Measurements from ENCODE around the gene NKD2.
"Not testable (repeated sequence)": the region's sequence is repeated elsewhere in the genome, so short reads cannot be mapped to it uniquely, and the experiment has no call there.

NKD2 gene, protein sequence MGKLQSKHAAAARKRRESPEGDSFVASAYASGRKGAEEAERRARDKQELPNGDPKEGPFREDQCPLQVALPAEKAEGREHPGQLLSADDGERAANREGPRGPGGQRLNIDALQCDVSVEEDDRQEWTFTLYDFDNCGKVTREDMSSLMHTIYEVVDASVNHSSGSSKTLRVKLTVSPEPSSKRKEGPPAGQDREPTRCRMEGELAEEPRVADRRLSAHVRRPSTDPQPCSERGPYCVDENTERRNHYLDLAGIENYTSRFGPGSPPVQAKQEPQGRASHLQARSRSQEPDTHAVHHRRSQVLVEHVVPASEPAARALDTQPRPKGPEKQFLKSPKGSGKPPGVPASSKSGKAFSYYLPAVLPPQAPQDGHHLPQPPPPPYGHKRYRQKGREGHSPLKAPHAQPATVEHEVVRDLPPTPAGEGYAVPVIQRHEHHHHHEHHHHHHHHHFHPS

DNA sequence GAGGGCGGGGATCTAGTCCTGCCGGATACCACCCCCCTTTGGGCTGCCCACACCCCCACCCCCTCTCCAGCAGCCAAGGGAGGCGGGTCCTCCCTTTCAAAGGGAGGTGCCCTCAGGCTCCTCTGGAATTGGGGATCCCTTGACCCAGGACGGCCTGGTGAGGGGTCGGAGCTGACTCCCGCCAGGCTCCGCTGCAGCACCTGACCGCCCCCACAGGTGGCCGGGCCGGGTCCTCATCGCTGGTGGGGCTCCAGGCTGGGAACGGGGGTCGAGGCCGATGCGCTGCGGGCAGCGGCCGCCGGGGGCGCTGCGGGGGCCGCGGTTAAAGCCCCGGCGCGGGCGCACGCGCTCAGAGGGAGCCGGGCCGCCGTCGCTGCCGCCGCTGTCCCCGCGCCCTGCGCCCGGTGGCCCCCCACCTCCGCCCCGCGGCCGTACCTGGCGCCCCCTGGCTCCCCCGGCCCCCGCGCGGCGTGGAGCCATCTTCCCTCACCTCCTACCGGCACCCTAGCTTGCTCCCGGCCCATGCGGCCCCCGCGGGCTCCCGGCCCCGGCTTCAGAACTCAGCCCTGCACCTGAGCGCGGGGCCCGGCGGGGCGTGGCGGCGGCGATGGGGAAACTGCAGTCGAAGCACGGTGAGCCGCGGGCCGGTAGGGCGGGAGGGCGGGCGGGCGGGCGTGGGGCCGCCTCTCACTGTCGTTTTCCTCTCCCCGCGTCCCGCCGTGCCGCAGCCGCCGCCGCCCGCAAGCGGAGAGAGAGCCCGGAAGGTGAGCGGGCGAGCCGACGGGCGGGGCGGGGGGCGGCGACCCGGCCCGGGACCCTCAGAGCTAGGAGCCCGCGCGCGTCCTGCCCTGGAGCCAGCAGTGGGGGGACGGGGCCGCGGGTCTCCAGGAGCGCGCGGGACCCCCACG is at the start of gene NKD2:
Gene NKD2 (plus strand): TSS at position 352 of the 908 bp plus-strand sequence. CDS start 256 bp downstream, at position 608.
- DNase-seq, result no peak

DNA sequence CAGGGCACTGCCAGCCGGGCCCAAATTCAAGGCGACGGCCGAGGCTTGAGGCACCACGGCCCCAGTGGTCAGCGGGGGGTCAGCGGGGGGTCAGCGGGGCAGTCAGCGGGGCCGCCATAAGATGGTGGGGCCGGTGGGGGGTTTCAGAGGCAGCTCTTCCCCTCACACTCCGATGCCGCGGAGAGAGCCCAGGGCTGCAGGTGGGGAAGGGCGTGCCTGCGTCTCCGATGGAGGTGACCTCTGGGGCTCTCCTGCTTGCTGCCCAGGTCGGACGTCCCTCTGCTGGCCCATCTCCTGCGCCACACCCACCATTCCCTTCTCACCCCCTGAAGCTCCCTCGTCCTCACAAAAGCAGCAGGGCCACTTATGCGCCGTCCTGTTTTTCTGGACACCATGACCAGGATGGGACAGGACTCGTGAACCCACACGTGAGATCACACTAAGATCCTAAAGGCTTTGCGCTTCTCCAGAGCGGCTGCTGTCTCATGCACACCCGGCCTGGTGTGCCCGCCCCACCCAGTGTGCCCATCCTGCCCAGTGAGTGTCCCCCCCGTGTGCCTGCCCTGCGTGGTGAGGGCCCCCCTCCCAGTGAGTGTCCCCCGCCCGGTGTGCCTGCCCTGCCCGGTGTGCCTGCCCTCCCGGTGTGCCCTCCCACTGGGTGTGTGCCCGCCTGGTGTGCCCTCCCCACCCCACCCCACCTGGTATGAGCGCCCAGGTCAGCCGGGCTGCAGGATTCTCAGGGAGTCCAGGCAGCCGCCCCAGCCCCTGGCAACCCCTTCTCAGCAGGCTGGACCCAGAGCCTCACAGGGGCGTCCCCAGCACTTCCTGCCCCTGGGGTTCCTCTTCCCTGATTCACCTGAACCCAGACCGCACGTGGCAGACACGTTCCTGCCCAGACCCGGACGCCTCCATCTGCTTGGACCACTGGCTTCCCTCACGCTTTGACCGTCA is 48.7 kb upstream of the NKD2 start:
- DNase-seq, result no peak

DNA sequence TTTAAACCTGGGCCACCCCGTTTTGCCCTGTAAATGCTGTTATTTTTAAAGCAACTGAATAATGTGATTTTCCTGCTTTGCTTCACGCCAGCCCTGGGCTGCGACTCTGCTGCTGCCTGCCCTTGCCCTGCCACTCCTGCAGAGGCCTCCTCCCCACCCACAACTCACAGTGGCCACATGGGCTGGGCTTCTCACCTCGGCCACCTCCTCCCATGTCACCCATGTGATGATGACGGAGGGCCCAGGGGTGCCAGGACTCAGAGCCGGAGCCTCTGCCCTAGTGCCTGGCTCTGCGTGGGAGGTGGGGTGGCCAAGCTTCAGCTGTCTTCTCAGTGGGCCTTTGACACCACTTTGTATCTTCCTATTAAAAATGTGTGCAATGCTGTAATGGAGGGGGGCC is 48.1 kb upstream of the NKD2 start:
- no peak for DNase-seq

DNA sequence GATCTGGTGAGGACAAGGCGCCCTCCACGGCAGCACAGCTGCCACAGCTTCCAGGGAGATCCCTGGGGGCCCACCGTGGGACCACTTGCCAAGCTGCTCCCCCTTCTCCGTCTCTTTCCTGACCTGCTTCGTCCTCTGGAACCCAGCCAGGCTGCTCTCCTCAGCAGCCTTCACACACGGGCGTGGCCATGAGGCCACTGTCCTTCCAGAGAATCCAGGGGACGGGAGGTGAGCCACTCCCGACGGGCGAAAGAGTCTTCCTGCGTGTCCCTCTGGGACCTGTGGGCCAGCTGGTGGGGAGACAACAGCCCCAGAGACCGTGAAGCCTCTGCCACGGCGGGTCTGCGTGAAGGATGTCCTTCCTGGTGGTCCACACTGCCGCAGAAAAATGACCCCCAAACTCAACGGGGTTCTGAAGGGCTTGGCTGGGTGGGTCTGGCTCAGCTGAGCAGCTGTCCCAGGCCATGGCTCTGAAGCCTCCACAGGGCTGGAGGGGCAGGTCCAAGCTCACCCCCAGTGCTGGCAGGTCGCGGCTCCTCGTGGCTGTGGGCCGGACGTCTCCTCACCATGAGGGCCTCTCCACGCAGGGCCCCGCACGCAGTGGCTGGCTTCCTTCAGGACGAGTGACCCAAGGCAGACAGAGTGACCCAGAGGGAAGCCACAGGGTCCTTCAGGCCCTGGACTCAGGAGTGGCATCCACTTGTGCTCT is 47.4 kb upstream of the NKD2 start:
- no peak for DNase-seq

DNA sequence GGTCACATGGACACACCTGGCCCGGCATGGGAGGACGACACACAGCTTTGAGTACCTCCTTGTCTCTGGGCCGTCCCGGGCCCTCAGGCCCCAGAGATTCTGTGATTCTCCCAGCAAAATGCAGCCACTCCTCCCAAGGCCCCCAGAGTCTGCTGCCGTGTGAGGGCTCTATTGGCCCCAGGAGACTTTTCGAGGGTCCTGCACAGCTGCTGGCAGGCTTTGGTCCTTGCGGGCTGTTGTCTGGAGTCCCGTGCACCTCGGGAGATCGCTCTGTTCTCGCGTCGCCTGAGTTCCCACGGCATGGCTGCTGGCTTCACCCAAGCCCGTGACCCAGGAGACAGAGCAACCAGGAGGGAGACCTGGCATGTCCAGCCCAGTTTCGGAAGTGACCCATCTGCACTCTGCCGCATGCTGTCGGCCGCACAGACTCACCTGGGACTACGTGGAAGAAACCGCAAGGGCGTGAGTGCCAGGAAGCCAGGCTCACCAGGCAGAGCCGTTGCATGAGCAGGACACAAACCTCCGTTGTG is 46.8 kb upstream of the NKD2 start:
- no peak for DNase-seq

DNA sequence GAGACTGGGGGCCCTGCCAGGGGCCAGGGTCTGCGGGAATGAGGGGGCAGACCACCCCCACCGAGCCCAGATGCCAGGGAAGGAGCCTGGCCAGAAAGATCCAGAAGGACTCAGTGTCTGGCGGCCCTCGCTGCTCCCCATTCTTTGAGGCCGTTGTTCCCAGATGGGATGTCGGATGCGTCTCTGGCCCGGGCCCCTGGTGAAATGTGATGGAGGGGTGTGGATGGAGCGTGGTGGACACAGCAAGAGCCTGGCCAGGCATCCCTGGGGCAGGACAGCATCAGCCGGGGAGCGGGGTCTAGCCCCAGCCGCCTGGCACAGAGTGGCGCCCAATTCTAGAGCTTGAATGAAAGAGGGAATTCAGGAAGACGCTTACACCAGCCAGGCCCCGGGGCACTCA is 46.2 kb upstream of the NKD2 start:
- DNase-seq, result no peak

DNA sequence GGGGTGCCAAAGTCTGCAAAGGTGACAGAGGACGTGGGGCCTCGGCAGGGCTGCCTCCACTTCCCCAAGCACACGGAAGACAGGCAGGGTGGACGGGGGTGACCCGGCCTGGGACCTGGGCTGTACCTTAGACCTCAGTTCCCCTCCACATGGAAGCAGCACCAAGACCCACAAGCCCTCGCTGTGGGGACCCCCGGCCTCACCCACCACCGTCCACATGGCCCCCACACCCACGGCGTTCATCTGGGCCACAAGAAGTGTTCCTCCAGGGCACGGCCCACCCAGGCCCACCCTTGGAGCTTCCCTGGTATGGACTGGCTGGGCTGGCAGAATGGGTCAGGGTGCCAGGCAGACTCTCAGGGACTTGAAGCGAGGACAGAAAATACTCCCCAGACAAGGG is 45.8 kb upstream of the NKD2 start:
- no peak for DNase-seq

DNA sequence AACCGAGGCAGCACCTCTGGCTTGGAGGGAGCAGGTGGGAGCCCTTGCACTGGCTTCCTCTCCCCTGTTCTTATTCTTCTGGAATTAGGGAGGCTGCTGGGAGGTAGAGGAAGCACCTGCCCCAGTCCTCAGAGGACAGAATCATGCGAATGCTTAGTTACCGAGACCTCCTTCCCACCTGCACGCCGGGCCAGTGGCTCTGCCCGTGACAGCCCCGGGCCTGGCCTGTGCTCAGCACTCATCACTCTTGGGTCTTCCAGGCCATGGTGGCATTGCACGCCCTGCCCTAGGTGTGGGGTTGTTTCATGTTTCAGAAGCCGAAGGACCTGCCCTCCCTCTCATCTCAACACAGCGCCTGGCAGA is 45.3 kb upstream of the NKD2 start:
- no peak for DNase-seq

DNA sequence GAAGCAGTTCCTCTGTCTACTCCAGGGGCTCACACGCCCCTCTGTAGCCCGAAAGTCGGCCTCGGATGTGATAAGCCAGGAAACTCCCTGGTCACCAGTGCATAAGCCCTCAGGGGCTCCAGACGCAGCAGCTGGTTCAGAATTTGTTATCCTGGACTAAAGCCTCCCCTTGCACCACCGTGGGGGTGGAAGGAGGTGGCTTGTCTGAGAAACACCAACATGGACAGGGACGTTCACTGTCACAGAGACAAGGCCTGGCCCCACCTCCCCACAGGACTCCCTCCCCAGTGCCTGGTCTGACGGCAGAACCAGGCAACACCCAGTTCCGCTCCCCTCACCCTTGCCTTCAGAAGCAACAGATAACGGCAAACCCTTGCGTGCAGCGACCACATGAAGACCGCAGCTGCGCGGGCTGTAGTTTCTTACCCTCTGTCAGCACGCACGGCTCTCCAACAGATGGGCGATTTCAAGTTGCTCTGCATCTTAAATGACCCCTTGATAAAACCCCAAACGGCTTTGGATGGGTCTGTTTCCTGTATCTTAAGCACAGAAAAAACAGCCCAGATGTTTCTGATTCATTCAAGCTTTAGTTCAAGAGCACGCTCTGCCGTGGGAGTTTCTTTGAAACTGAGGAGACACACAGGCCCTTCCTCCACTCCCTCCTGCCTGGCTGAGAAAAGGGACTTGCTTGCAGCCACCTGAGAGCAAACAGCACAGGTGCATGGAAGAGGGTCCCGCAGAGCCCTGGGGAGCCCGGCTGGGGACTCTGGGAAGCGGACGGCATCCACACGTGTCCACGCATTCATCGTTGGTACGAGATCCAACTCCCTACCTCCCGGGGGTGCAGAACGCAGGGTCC is 44.7 kb upstream of the NKD2 start:
- DNase-seq, result no peak

DNA sequence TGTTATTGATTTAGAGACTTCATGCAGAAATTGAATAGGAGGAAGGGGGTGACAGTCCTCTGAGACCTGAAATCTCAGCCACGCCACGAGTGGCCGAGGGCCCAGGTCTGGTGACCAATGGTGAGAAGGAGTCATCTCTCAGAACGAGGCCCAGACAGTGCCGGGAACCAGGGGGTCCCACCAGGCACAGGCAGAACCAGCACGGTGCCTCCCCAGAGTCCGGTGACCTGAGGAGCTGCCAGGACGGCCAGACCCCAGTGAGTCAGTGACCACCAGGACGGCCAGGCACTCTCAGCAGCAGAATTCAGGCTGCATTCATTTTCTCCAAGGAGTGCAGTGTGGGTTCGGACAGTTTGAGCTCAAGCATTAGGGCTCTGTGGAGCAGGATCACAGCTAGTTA is 43.8 kb upstream of the NKD2 start:
- DNase-seq, result no peak

DNA sequence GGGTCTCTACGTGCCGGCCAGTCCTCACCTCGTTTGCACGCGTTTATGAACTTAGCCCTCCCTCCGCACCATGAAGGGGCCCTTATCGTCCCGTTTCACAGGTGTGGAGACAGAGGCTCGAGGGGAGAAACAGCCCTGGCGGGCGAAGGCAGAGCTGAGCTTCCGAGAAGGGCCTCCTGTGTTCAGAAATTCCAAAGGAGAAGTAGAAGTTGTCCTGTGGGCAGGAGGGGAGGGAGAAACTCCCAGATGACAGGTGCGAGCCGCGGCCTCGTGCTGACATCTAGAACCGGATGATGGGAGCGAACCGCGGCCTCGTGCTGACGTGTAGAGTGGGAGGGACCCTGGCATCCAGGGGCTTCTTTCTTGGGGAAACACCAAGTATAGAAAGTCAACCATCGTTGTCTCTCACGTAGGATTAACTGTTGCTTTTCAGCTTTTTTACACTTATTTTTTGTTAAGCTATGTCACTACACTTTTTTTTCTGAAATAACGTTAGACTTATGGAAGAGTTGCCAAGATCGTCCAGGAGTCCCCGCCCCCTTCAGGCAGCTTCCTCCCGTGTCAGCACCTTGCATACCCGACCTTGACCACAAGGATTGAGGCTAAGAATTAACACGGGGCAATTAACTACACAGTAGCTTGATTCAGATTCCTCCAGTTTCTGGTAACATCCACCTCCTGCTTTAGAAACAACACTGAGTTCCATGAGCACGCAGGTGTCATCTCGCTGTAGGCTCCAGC is 42.8 kb upstream of the NKD2 start:
- DNase-seq, result no peak

DNA sequence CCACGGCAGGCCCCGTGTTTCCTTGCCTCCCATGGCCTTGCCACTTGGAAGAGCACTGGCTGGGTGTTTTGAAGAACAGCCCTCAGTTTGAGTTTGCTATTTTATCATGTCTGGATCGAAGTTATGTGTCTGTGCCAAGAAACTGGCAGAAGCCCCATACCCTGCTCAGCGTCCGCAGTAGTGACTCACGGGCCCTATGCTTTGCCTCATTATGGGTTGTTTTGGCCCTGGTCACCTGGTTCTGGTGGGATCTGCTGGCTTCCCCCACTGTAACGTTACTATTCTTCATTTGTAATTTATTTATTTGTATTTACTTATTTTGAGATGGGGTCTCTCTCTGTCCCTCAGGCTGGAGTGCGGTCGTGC is 42.3 kb upstream of the NKD2 start:
- no peak for DNase-seq

DNA sequence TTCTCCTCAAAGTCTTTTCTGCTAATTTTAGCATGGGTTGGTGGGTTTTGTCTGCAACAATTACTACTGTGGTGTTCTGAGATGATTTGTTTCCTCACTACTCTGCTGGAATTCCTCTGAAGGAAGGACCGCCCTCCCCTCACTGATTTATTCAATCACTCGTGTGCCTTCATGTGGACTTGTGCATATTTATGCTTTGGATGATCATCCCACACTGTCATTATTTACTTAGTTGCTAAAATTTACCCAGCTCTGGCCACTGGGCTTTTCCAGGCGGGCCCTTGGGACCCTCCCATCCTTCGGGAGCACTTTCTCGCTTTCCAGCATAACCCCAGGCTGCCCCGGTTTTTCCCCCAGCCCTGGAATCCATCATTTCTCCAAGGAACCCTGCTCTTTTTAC is 41.7 kb upstream of the NKD2 start:
- DNase-seq, result no peak

DNA sequence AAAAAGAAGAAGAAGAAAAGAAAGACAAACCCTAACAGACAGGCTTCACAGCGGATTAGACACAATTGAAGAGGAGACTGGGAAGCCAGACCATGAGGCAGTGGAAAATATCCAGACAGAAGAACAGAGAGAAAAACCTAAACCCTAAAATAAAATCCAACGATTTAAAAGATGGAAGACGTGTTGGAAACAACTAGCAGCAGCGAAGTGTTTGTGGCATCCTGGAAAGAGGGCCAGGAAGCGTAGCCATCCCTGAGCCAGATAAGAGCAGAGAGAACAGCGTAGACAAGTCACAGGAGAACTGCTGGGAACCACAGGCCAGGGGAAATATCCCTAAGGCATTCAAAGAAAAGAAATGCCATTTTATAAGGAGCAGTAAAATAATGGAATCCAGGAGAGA is 39.7 kb upstream of the NKD2 start:
- DNase-seq, result no peak

DNA sequence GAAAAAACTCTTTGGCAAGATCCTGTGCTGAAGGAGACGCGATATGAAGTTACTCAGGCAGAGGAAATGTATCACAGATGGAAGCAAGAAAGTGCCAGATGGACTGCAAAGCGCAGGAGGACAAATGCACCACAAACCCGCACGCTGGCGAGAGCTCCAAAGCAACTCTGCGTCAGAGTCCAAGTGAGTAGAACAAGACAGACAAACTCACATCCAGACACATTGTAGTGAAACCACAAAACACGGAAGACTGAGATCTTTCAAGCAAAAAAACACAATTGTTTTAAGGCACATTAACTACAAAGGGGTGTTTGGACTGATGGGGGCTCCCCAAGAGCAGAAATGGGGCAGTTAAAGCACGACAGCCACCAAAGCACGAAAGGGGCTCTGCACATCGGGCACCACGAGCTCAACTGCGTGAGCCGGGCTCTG is 39.2 kb upstream of the NKD2 start:
- no peak for DNase-seq

DNA sequence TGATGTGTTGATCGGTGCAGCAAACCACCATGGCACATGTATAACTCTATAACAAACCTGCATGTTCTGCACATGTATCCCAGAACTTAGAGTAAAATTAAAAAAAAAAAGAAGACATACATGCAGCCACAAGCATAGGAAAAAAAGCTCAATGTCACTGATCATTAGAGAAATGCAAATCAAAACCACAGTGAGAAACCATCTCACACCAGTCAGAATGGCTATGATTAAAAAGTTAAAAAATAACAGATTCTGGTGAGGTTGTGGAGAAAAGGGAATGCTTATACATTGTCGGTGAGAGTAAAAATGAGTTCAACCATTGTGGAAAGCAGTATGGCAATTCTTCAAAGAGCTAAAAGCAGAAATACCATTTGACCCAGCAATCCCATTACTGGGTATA is 36.0 kb upstream of the NKD2 start:
- DNase-seq, result not testable (repeated sequence)

DNA sequence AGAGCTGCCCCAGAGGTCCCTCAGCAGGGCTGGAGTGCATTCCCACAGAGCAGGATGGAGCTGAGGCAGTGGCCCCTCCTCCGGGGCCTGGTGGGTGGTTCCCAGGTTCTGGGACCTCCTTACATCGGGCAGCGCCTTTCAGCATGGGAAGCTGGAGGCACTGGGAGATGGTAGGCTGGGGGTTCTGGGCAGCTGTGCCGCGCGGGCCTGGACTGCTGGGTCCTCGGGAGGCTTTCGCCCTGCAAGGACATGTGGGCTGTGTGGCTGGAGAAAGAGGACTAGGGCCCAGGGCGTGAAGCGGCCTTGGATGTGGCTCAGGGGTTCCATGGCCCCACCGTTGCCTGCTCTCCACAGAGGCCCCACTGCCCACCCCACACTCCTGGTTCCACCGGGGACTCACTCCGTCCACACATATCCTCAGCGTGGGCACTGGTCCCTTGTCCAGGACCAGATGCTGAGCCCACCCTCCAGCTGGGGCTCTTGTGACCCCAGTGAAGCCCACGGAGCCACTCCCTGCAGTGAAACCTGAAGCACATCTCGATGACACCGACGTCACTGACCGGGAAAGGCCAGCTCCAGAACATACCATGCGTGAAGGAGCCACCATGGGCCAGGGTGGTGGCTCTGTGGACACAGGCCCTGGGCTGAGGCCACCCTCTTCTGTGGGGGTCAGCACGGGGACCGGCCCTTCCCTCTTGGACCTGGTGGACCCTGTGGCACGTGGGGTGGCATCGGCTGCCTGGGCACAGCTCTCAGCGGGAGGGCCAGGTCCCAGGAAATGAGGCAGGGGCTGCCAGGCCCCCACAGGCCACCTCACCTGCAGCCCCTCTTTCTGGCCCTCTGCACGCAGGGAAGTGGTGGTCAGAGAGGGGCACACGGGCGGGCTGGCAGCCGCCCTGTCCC is 31.5 kb upstream of the NKD2 start:
- no peak for DNase-seq

DNA sequence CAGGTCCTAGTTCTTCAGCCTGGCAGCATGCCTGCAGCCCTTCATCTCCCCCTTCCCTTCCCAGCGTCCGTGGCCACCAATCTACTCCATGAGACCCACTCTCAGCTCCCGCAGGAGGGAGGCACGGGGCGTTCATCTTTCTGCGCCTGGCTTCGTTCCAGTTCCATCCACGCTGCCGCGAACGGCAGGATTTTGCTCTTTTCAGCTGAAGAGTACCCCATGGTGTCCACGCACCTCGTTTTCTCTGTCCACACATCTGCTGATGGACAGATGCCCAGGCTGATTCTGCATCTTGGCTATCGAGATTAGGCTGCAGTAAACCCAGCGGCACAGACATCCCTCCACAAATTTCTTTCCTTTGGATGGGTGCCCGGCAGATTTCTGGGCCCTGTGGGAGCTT is 30.5 kb upstream of the NKD2 start:
- no peak for DNase-seq

DNA sequence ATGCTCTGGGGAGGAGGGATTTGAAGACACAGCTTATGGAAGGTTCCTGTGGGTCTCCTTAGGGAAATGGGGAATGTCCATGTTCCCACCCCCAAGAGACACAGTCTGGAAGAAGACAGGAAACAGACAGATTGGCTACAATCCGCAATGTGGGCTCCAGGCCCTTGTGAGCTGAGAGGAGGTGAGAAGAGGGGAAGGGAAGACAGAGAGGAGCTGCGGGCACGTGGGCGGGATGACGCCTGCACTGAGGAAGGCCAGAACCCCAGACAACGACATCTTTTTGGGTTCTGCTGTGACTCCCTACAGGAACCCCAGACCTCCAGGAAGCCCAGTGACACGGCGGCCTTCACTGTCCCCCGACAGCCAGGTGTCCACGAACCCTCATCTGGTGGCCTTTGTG is 29.9 kb upstream of the NKD2 start:
- no peak for DNase-seq
